B cell (primary cell): ENCODE data around the gene TIE1. TPM values are rescaled to one million over a fixed set of nuclear protein-coding genes. Genes with fewer than 3 reads are reported as not detected.

Experiments used
- ATAC-seq: fragments of 200-7000 bp; cut with Tn5 transposase; one replicate; pipeline ENCODE4 v1.10.0; 2021; ENCODE audit warnings: low read depth, mild to moderate bottlenecking, moderate number of reproducible peaks, moderate library complexity
- CTCF ChIA-PET: fragments of 350-600 bp; sonication (Branson Sonifier 250); formaldehyde crosslinking; loops from one replicate; lab custom pipeline; 2021; ENCODE audit warnings: antibody characterized with exemption, inconsistent platforms; lab: Charles Lee
- POLR2A ChIA-PET: fragments of 350-600 bp; sonication (Branson Sonifier 250); formaldehyde crosslinking; loops from one replicate; lab custom pipeline; 2021; ENCODE audit warnings: antibody characterized with exemption; lab: Charles Lee
- DNase-seq: peaks from one replicate; pipeline ENCODE4 v3.0.0; 2013
- H2AFZ ChIP-seq: 2 replicates; pipeline ENCODE4 v1.6.1; 2012; ENCODE audit warnings: mild to moderate bottlenecking, low read depth, low read length; ENCODE audit not compliant: insufficient read depth, poor library complexity, severe bottlenecking
- H3K27ac ChIP-seq, 2 donors: 1 replicate in 1 of 2; 2 replicates in 1 of 2; pipeline ENCODE4 v1.5.1; 2012 to 2013; ENCODE audit warnings: low read length in 2 of 2, mild to moderate bottlenecking in 2 of 2, moderate library complexity in 1 of 2
- H3K27me3 ChIP-seq, 4 experiments: fragments of 200-600 bp in 1 of 4; sonication (generic) in 1 of 4; replicated peaks in 1 of 4; 1 replicate in 2 of 4; 2 replicates in 2 of 4; pipeline versions ENCODE4 v1.6.1 to v1.7.0; 2013 to 2016; ENCODE audit warnings: low read length in 3 of 4, mild to moderate bottlenecking in 2 of 4, mixed read lengths in 1 of 4, moderate library complexity in 1 of 4; ENCODE audit not compliant: insufficient read depth in 4 of 4, control insufficient read depth in 3 of 4; ENCODE audit errors: control extremely low read depth in 1 of 4
- H3K36me3 ChIP-seq, 2 experiments: replicated peaks in 1 of 2; 1 replicate in 1 of 2; 2 replicates in 1 of 2; pipeline versions ENCODE4 v1.6.1 to v1.7.1; 2013; ENCODE audit warnings: low read length in 1 of 2; ENCODE audit not compliant: insufficient read depth in 2 of 2, control insufficient read depth in 1 of 2; ENCODE audit errors: control extremely low read depth in 1 of 2, extremely low read depth in 1 of 2
- H3K4me1 ChIP-seq, 2 donors: fragments of 200-600 bp in 1 of 2; sonication (generic) in 1 of 2; 1 replicate in 1 of 2; 2 replicates in 1 of 2; pipeline versions ENCODE4 v1.5.1 to v1.6.1; 2013 to 2017; ENCODE audit warnings: low read length in 2 of 2; ENCODE audit not compliant: control insufficient read depth in 2 of 2, insufficient read depth in 2 of 2
- H3K4me2 ChIP-seq: replicated peaks from 2 replicates; pipeline ENCODE3; 2012; ENCODE audit warnings: mild to moderate bottlenecking, low read depth, low read length; ENCODE audit not compliant: poor library complexity, severe bottlenecking
- H3K4me3 ChIP-seq, 5 experiments: fragments of 200-600 bp in 1 of 5; sonication (generic) in 1 of 5; 1 replicate in 3 of 5; 2 replicates in 2 of 5; pipeline versions ENCODE4 v1.5.1 to v1.7.0; 2011 to 2016; ENCODE audit warnings: low read length in 4 of 5, mild to moderate bottlenecking in 4 of 5, low read depth in 2 of 5, control low read depth in 1 of 5, moderate library complexity in 1 of 5; ENCODE audit not compliant: insufficient read depth in 1 of 5; ENCODE audit errors: control extremely low read depth in 1 of 5, extremely low read depth in 1 of 5
- H3K79me2 ChIP-seq: fragments of 200-600 bp; sonication (generic); one replicate; pipeline ENCODE4 v1.6.0; 2016; ENCODE audit warnings: low read length; ENCODE audit not compliant: control insufficient read depth, insufficient read depth
- H3K9ac ChIP-seq: fragments of 200-600 bp; sonication (generic); 2 replicates; pipeline ENCODE4 v1.6.1; 2017; ENCODE audit warnings: mild to moderate bottlenecking, low read length, moderate library complexity
- H3K9me3 ChIP-seq, 3 donors: one replicate each; pipeline versions ENCODE4 v1.6.1 to v1.7.1; 2013; ENCODE audit warnings: low read length in 2 of 3; ENCODE audit not compliant: control insufficient read depth in 2 of 3, insufficient read depth in 1 of 3; ENCODE audit errors: control extremely low read depth in 1 of 3
- H4K20me1 ChIP-seq: 2 replicates; pipeline ENCODE4 v1.6.0; 2012; ENCODE audit warnings: mild to moderate bottlenecking, low read length; ENCODE audit not compliant: insufficient read depth, control insufficient read depth, poor library complexity, severe bottlenecking
- H3K27ac Mint-ChIP-seq: one replicate; pipeline ENCODE4 v1.8.0; 2021; ENCODE audit warnings: mixed read lengths
- H3K27me3 Mint-ChIP-seq: one replicate; pipeline ENCODE4 v1.8.0; 2021; ENCODE audit warnings: mixed read lengths
- H3K4me1 Mint-ChIP-seq: one replicate; pipeline ENCODE4 v1.8.0; 2021; ENCODE audit warnings: mixed read lengths
- H3K4me3 Mint-ChIP-seq: one replicate; pipeline ENCODE4 v1.8.0; 2021; ENCODE audit warnings: mixed read lengths
- H3K9me3 Mint-ChIP-seq: one replicate; pipeline ENCODE4 v1.8.0; 2022; ENCODE audit warnings: mixed read lengths; ENCODE audit not compliant: insufficient read depth
- CTCF ChIP-seq: fragments of 200-600 bp; IDR thresholded peaks from one replicate; pipeline ENCODE4 v1.8.0; 2022; ENCODE audit warnings: antibody characterized with exemption, mild to moderate bottlenecking
- EZH2 ChIP-seq: IDR thresholded peaks from 2 replicates; pipeline ENCODE4 v1.6.1; 2012; ENCODE audit warnings: borderline replicate concordance, low read depth, mild to moderate bottlenecking, moderate library complexity, low read length; ENCODE audit not compliant: insufficient read depth, poor library complexity, severe bottlenecking
- WGBS: methylation state at CpG from one replicate; pipeline ENCODE4 v1.1.5; 2013; ENCODE audit warnings: missing lambda C conversion rate; ENCODE audit not compliant: insufficient coverage; 5-methylcytosine and 5-hydroxymethylcytosine counted together
- intact Hi-C: fragments of 100-400 bp; cut with micrococcal nuclease; formaldehyde crosslinking; loops from one replicate; pipeline ENCODE4 v1.10.0; 2022
- polyA plus RNA-seq: library from polyadenylated mRNA; depleted of rRNA; stranded (reverse); fragments of >200 nt; gene quantifications from 2 replicates; pipeline ENCODE4 v1.2.3, GENCODE V29; 2012
- total RNA-seq, 2 donors: library from RNA; stranded (reverse); fragments of 120-200 nt in 1 of 2; gene quantifications; 1 replicate in 1 of 2; 2 replicates in 1 of 2; pipeline versions ENCODE4 v1.2.3 to v1.2.4, GENCODE V29; 2013 to 2022

The TIE1 gene
- total and polyA plus RNA-seq, 2 donors (not counting 1 experiment from before 2014, with no cell fraction given), result 0.10 TPM; not detected in 1

- ChIA-PET POLR2A (interaction anchor here (1.1 kb wide), 1 partner anchor 12 kb away, joined by 3 read pairs; the partner anchor contains the start of gene CDC20), CTCF (interaction anchor here (0.7 to 1.2 kb wide), 2 partner anchors 124 to 601 kb away, joined by 3 read pairs; no protein-coding TSS in a partner anchor)
- H3K36me3 ChIP-seq, result peaks cover 0 to 2% of the 10 kb centered on the region in 2 experiments
- DNase-seq (no peak), ATAC-seq (no peak)
- H4K20me1 ChIP-seq, result peaks cover 23% of the 10 kb centered on the region
- intact Hi-C loops, result no loop called here
- no peaks in the 10 kb centered on the region for H3K9me3 Mint-ChIP-seq
- no peaks in the 10 kb centered on the region for H3K9me3 ChIP-seq
- no peak for TF ChIP-seq CTCF
- TF ChIP-seq EZH2, result no peak
- H2AFZ ChIP-seq, result no peak overlapping the region
- no peaks in the 10 kb centered on the region for H3K27me3 Mint-ChIP-seq
- peaks cover 18 to 24% of the 10 kb centered on the region in 2 donors for H3K4me1 ChIP-seq
- peak overlapping the region; percentile 8 for H3K27ac Mint-ChIP-seq
- no peak overlapping the region for H3K27ac ChIP-seq
- H3K4me1 Mint-ChIP-seq, result peaks cover 38% of the 10 kb centered on the region
- no peak overlapping the region for H3K4me2 ChIP-seq
- no peaks in the 10 kb centered on the region for H3K27me3 ChIP-seq
- peaks cover 46% of the 10 kb centered on the region for H3K79me2 ChIP-seq
- no peak overlapping the region for H3K9ac ChIP-seq
- peak overlapping the region; percentile 5 for H3K4me3 Mint-ChIP-seq
- WGBS, result 100% methylated on average over 2 of the region's 4 CpGs
- H3K4me3 ChIP-seq, result no peak overlapping the region
These were observed 69.8 kb downstream of the TIE1 start for GRCh38 chr1:43370564-43370963.

- no peak overlapping the region for H3K27ac ChIP-seq
- WGBS, result 100% methylated on average over 2 of the region's 5 CpGs
- no peak overlapping the region for H3K9ac ChIP-seq
- H3K79me2 ChIP-seq, result peaks cover 30% of the 10 kb centered on the region
- no peaks in the 10 kb centered on the region for H3K9me3 Mint-ChIP-seq
- no peak overlapping the region for H3K4me3 ChIP-seq
- ATAC-seq, result no peak
- peaks cover 6 to 9% of the 10 kb centered on the region in 2 donors for H3K4me1 ChIP-seq
- no peaks in the 10 kb centered on the region for H3K27me3 ChIP-seq
- peaks cover 10% of the 10 kb centered on the region for H4K20me1 ChIP-seq
- DNase-seq, result no peak
- intact Hi-C loops, result no loop called here
- ChIA-PET CTCF (no interaction called here), POLR2A (no interaction called here)
- no peak overlapping the region for H3K27ac Mint-ChIP-seq
- H3K4me1 Mint-ChIP-seq, result peaks cover 23% of the 10 kb centered on the region
- H3K9me3 ChIP-seq, result no peaks in the 10 kb centered on the region
- H3K27me3 Mint-ChIP-seq, result no peaks in the 10 kb centered on the region
- no peak overlapping the region for H3K4me2 ChIP-seq
- H2AFZ ChIP-seq, result no peak overlapping the region
- TF ChIP-seq EZH2 (no peak), CTCF (no peak)
- H3K36me3 ChIP-seq, result no peaks in the 10 kb centered on the region
- H3K4me3 Mint-ChIP-seq, result no peak overlapping the region
These were observed 71.4 kb downstream of the TIE1 start for GRCh38 chr1:43372172-43372571.

Other genes starting within 250 kb of the TIE1 start
- gene EBNA1BP2, start 128.7 kb upstream of the TIE1 start, total RNA-seq, result 25.9 and 27.4 TPM in 2 replicates
- 10.1 and 11.4 TPM in 2 replicates for gene EBNA1BP2, start 128.7 kb upstream of the TIE1 start, polyA plus RNA-seq
- 0.15 and 0.44 TPM in 2 replicates for gene CFAP57, start 128.7 kb upstream of the TIE1 start, total RNA-seq
- gene CFAP57, start 128.7 kb upstream of the TIE1 start, polyA plus RNA-seq, result 0.07 and 0.16 TPM in 2 replicates
- gene TMEM125, start 31.0 kb upstream of the TIE1 start, total RNA-seq, result not detected in 2 replicates
- gene TMEM125, start 31.0 kb upstream of the TIE1 start, polyA plus RNA-seq, result 0.10 TPM in 1 of 2 replicates, not detected in the other
- gene C1orf210, start 15.4 kb upstream of the TIE1 start, total RNA-seq, result not detected in 2 replicates
- not detected in 2 replicates for gene C1orf210, start 15.4 kb upstream of the TIE1 start, polyA plus RNA-seq
- not detected in 2 replicates for gene MPL, start 36.8 kb downstream of the TIE1 start, total RNA-seq
- gene MPL, start 36.8 kb downstream of the TIE1 start, polyA plus RNA-seq, result not detected in 2 replicates
- gene CDC20, start 58.0 kb downstream of the TIE1 start, total RNA-seq, result 1.1 and 2.1 TPM in 2 replicates
- 1.5 and 2.0 TPM in 2 replicates for gene CDC20, start 58.0 kb downstream of the TIE1 start, polyA plus RNA-seq
- 65.4 and 66.6 TPM in 2 replicates for gene ELOVL1, start 67.0 kb downstream of the TIE1 start, total RNA-seq
- gene ELOVL1, start 67.0 kb downstream of the TIE1 start, polyA plus RNA-seq, result 78.8 and 98.5 TPM in 2 replicates
- 30.0 and 31.8 TPM in 2 replicates for gene MED8, start 88.8 kb downstream of the TIE1 start, total RNA-seq
- gene MED8, start 88.8 kb downstream of the TIE1 start, polyA plus RNA-seq, result 9.9 and 12.0 TPM in 2 replicates
- 193 and 197 TPM in 2 replicates for gene SZT2, start 88.9 kb downstream of the TIE1 start, total RNA-seq
- 34.5 and 41.4 TPM in 2 replicates for gene SZT2, start 88.9 kb downstream of the TIE1 start, polyA plus RNA-seq
- 26.5 and 29.0 TPM in 2 replicates for gene HYI, start 152.9 kb downstream of the TIE1 start, total RNA-seq
- 10.5 and 21.0 TPM in 2 replicates for gene HYI, start 152.9 kb downstream of the TIE1 start, polyA plus RNA-seq
- 0.07 and 0.22 TPM in 2 replicates for gene PTPRF, start 229.9 kb downstream of the TIE1 start, total RNA-seq
- 0.12 and 0.13 TPM in 2 replicates for gene PTPRF, start 229.9 kb downstream of the TIE1 start, polyA plus RNA-seq